HCT116 (cell line): ENCODE measurements around the gene IQSEC3. TPM values are rescaled to one million over a fixed set of nuclear protein-coding genes. Genes with fewer than 3 reads are reported as not detected.

Experiments used
- ATAC-seq: fragments of 200-7000 bp; cut with Tn5 transposase; 2 replicates; pipeline ENCODE4 v1.9.1; 2020; ENCODE audit warnings: mild to moderate bottlenecking, moderate library complexity
- BruUV-seq: library from RNA; stranded (reverse); fragments of 400-500 nt; replicated peaks from 2 replicates; lab custom pipeline; 2021; lab: Mats Ljungman, UMichigan
- CTCF ChIA-PET: fragments of 300-600 bp; sonication (Branson Sonifier 250); formaldehyde crosslinking; loops from one replicate; lab custom pipeline; 2021; ENCODE audit warnings: antibody characterized with exemption; lab: Charles Lee
- POLR2A ChIA-PET: fragments of 300-600, 350-600 bp; sonication (Branson Sonifier 250); formaldehyde crosslinking; loops from one replicate; lab custom pipeline; 2021; ENCODE audit warnings: antibody characterized with exemption; lab: Charles Lee
- RAD21 ChIA-PET, 2 experiments: fragments of 300-600 bp; sonication (Branson Sonifier 250); formaldehyde crosslinking; loops; one replicate each; lab custom pipeline; 2023; ENCODE audit warnings: low total read pairs in 2 of 2; ENCODE audit not compliant: uncharacterized antibody in 2 of 2, unreplicated experiment in 2 of 2, low non-redundant PET in 1 of 2; lab: Charles Lee
- DNase-seq: peaks from one replicate; pipeline ENCODE4 v3.0.0-alpha.2; 2010; ENCODE audit warnings: low read depth, low spot score
- H2AFZ ChIP-seq: fragments of 200-600 bp; shearing (Covaris generic), sonication (generic); 2 replicates; pipeline ENCODE4 v1.6.1; 2017; ENCODE audit warnings: low read depth, mixed run types, mixed read lengths, antibody characterized with exemption, low read length; ENCODE audit not compliant: poor library complexity, severe bottlenecking
- H3K27ac ChIP-seq: 2 replicates; pipeline ENCODE4 v1.5.1; 2012; ENCODE audit warnings: low read depth, low read length
- H3K27me3 ChIP-seq: fragments of 200-600 bp; sonication (generic); 2 replicates; pipeline ENCODE4 v1.6.1; 2016; ENCODE audit warnings: mixed run types, low read length, mixed read lengths; ENCODE audit not compliant: insufficient read depth
- H3K36me3 ChIP-seq, 2 experiments: fragments of 200-500 bp in 1 of 2; fragments of 200-600 bp in 1 of 2; sonication (Bioruptor generic) in 1 of 2; sonication (generic) in 1 of 2; 2 replicates each; pipeline versions ENCODE4 v1.5.1 to v1.6.1; 2014 to 2016; ENCODE audit warnings: low read length in 2 of 2, inconsistent platforms in 1 of 2, mixed read lengths in 1 of 2, mixed run types in 1 of 2; ENCODE audit not compliant: insufficient read depth in 2 of 2, control insufficient read depth in 1 of 2
- H3K4me1 ChIP-seq, 2 experiments: fragments of 200-600 bp in 1 of 2; sonication (generic) in 1 of 2; 2 replicates each; pipeline versions ENCODE4 v1.5.1 to v1.6.1; 2012 to 2017; ENCODE audit warnings: low read length in 2 of 2, inconsistent platforms in 1 of 2, mild to moderate bottlenecking in 1 of 2, mixed read lengths in 1 of 2, mixed run types in 1 of 2, moderate library complexity in 1 of 2; ENCODE audit not compliant: insufficient read depth in 2 of 2, control insufficient read depth in 1 of 2
- H3K4me2 ChIP-seq: fragments of 200-600 bp; sonication (generic); 2 replicates; pipeline ENCODE4 v1.6.1; 2017; ENCODE audit warnings: mixed run types, low read length, mixed read lengths
- H3K4me3 ChIP-seq, 2 experiments: fragments of 200-600 bp in 1 of 2; sonication (generic) in 1 of 2; replicated peaks in 1 of 2; 2 replicates each; pipeline ENCODE4 v1.5.1; 2011 to 2016; ENCODE audit warnings: low read length in 2 of 2, control low read depth in 1 of 2, low read depth in 1 of 2, mild to moderate bottlenecking in 1 of 2, mixed read lengths in 1 of 2, mixed run types in 1 of 2
- H3K79me2 ChIP-seq: fragments of 200-600 bp; sonication (generic); 2 replicates; pipeline ENCODE4 v1.6.1; 2017; ENCODE audit warnings: mild to moderate bottlenecking, mixed run types, low read length, moderate library complexity, mixed read lengths; ENCODE audit not compliant: insufficient read depth
- H3K9ac ChIP-seq: fragments of 200-600 bp; sonication (generic); 2 replicates; pipeline ENCODE4 v1.6.1; 2016; ENCODE audit warnings: low read length, mixed read lengths
- H3K9me2 ChIP-seq: fragments of 200-600 bp; sonication (generic), shearing (Covaris generic); 2 replicates; pipeline ENCODE4 v1.6.1; 2017; ENCODE audit warnings: mixed run types, mild to moderate bottlenecking, moderate library complexity; ENCODE audit not compliant: insufficient read depth
- H3K9me3 ChIP-seq, 2 experiments: fragments of 200-500 bp in 1 of 2; fragments of 200-600 bp in 1 of 2; sonication (Bioruptor generic) in 1 of 2; sonication (generic) in 1 of 2; 2 replicates each; pipeline ENCODE4 v1.6.1; 2014 to 2017; ENCODE audit warnings: low read length in 2 of 2, mixed read lengths in 2 of 2, inconsistent platforms in 1 of 2, low read depth in 1 of 2, mild to moderate bottlenecking in 1 of 2, mixed run types in 1 of 2, moderate library complexity in 1 of 2; ENCODE audit not compliant: control insufficient read depth in 1 of 2, insufficient read depth in 1 of 2
- H4K20me1 ChIP-seq: fragments of 200-600 bp; sonication (generic), shearing (Covaris generic); 2 replicates; pipeline ENCODE4 v1.6.1; 2017; ENCODE audit warnings: mixed run types, mild to moderate bottlenecking, moderate library complexity; ENCODE audit not compliant: insufficient read depth
- ATF3 ChIP-seq: IDR thresholded peaks from 2 replicates; pipeline ENCODE4 v1.6.1; 2012
- CBX3 ChIP-seq: IDR thresholded peaks from 2 replicates; pipeline ENCODE4 v1.6.1; 2012; ENCODE audit warnings: low read depth
- EGR1 ChIP-seq: IDR thresholded peaks from 2 replicates; pipeline ENCODE4 v1.6.1; 2012; ENCODE audit warnings: low read depth
- ELF1 ChIP-seq: IDR thresholded peaks from 2 replicates; pipeline ENCODE4 v1.6.1; 2012; ENCODE audit warnings: low read depth, borderline replicate concordance
- EZH2 ChIP-seq: fragments of 200-600 bp; sonication (generic); IDR thresholded peaks from 2 replicates; pipeline ENCODE4 v1.6.1; 2017; ENCODE audit warnings: antibody characterized with exemption, mixed run types
- MAX ChIP-seq: IDR thresholded peaks from 2 replicates; pipeline ENCODE4 v1.6.1; 2012
- POLR2A ChIP-seq: IDR thresholded peaks from 2 replicates; pipeline ENCODE4 v1.7.0; 2011; ENCODE audit warnings: borderline replicate concordance; ENCODE audit not compliant: insufficient read depth, insufficient read length; ENCODE audit errors: extremely low read depth
- POLR2AphosphoS5 ChIP-seq: IDR thresholded peaks from 2 replicates; pipeline ENCODE4 v1.6.1; 2011; ENCODE audit warnings: mild to moderate bottlenecking, low read depth, low read length, moderate library complexity
- REST ChIP-seq: IDR thresholded peaks from 2 replicates; pipeline ENCODE4 v1.6.1; 2012; ENCODE audit warnings: low read depth
- SP1 ChIP-seq: IDR thresholded peaks from 2 replicates; pipeline ENCODE4 v1.6.1; 2012; ENCODE audit warnings: low read depth
- YY1 ChIP-seq: IDR thresholded peaks from 2 replicates; pipeline ENCODE4 v1.6.1; 2011; ENCODE audit warnings: low read length, low read depth, moderate library complexity, mild to moderate bottlenecking; ENCODE audit not compliant: insufficient replicate concordance; ENCODE audit errors: extremely low read depth
- ZBTB33 ChIP-seq: IDR thresholded peaks from 2 replicates; pipeline ENCODE4 v1.6.1; 2011; ENCODE audit warnings: mild to moderate bottlenecking, low read length, moderate library complexity; ENCODE audit not compliant: insufficient replicate concordance; ENCODE audit errors: extremely low read depth
- ZFX ChIP-seq: fragments of 450-650 bp; IDR thresholded peaks from 2 replicates; pipeline ENCODE4 v1.6.1; 2017
- ZNF274 ChIP-seq: fragments of 200-500 bp; sonication (Bioruptor generic); IDR thresholded peaks from 2 replicates; pipeline ENCODE4 v1.6.1; 2014; ENCODE audit warnings: mild to moderate bottlenecking, low read depth, low read length, inconsistent platforms
- intact Hi-C: fragments of 100-400 bp; cut with micrococcal nuclease; formaldehyde crosslinking; loops from 2 replicates; pipeline ENCODE4 v1.10.0; 2022
- total RNA-seq: library from RNA; stranded (reverse); gene quantifications from one replicate; pipeline ENCODE4 v1.2.1, GENCODE V29; 2021; ENCODE audit not compliant: unreplicated experiment

Gene IQSEC3
- total RNA-seq, 1 experiment from 2014 or later = not detected

- Histone ChIP-seq H3K27me3 (peaks cover 4% of the 10 kb centered on the region; the same call in 1 of the 2 replicates), H2AFZ (no peak overlapping the region), H3K36me3 (no peaks in the 10 kb centered on the region)
- ATAC-seq = no peak
- CTCF ChIA-PET = interaction anchor here (1.0 kb wide), 1 partner anchor 14 kb away, joined by 3 read pairs; no protein-coding TSS in a partner anchor
- TF ChIP-seq EZH2 = no peak
- TF ChIP-seq POLR2AphosphoS5 = no peak
- TF ChIP-seq SP1 = no peak
- TF ChIP-seq MAX = no peak
- TF ChIP-seq POLR2A = no peak
- TF ChIP-seq, all 23 proteins: peak for 0
- no peak overlapping the region for H3K9ac ChIP-seq
- DNase-seq = no peak
- intact Hi-C loops = no loop called here
- H4K20me1 ChIP-seq = no peaks in the 10 kb centered on the region
- H3K4me2 ChIP-seq = no peak overlapping the region
- no peaks in the 10 kb centered on the region for H3K9me2 ChIP-seq
- ChIA-PET POLR2A (no interaction called here), RAD21 (no interaction called here)
- no peak overlapping the region for H3K4me3 ChIP-seq
- no peaks in the 10 kb centered on the region for H3K79me2 ChIP-seq
- H3K4me1 ChIP-seq = no peaks in the 10 kb centered on the region
- no peak overlapping the region for H3K27ac ChIP-seq
- H3K9me3 ChIP-seq = no peaks in the 10 kb centered on the region
- BruUV-seq = no TSS peak
Measured at GRCh38 chr12:138898-139534, 72.4 kb downstream of the IQSEC3 start.

GRCh38 chr12:139585-139984 is 73.0 kb downstream of the IQSEC3 start:
- H3K9me2 ChIP-seq = no peaks in the 10 kb centered on the region
- H4K20me1 ChIP-seq = no peaks in the 10 kb centered on the region
- DNase-seq (no peak), ATAC-seq (no peak)
- H2AFZ ChIP-seq = no peak overlapping the region
- ChIA-PET CTCF (interaction anchor here (1.0 kb wide), 1 partner anchor 14 kb away, joined by 3 read pairs; no protein-coding TSS in a partner anchor), RAD21 (no interaction called here), POLR2A (no interaction called here)
- H3K9me3 ChIP-seq = no peaks in the 10 kb centered on the region
- 0 out of 4 replicates have a peak, but pooled peaks cover 0 to under 1% of the 10 kb centered on the region in 2 experiments for H3K4me1 ChIP-seq
- H3K9ac ChIP-seq = no peak overlapping the region
- no peaks in the 10 kb centered on the region for H3K36me3 ChIP-seq
- BruUV-seq = no TSS peak
- peaks cover 4% of the 10 kb centered on the region; the same call in 1 of the 2 replicates for H3K27me3 ChIP-seq
- intact Hi-C loops = no loop called here
- no peaks in the 10 kb centered on the region for H3K79me2 ChIP-seq
- H3K4me3 ChIP-seq = no peak overlapping the region
- H3K4me2 ChIP-seq = no peak overlapping the region
- H3K27ac ChIP-seq = no peak overlapping the region
- TF ChIP-seq ZBTB33 (no peak), REST (no peak), ZNF274 (no peak), YY1 (no peak), POLR2A (no peak), ATF3 (no peak), EGR1 (no peak), ELF1 (no peak), ZFX (no peak), POLR2AphosphoS5 (no peak), CBX3 (no peak)
